B cell (primary cell): ENCODE measurements around the gene CCR4. TPM values are rescaled to one million over a fixed set of nuclear protein-coding genes. Genes with fewer than 3 reads are reported as not detected.

ENCODE experiments used
- ATAC-seq: fragments of 200-7000 bp; cut with Tn5 transposase; one replicate; pipeline ENCODE4 v1.10.0; 2021; ENCODE audit warnings: low read depth, mild to moderate bottlenecking, moderate number of reproducible peaks, moderate library complexity
- CTCF ChIA-PET: fragments of 350-600 bp; sonication (Branson Sonifier 250); formaldehyde crosslinking; loops from one replicate; lab custom pipeline; 2021; ENCODE audit warnings: antibody characterized with exemption, inconsistent platforms; lab: Charles Lee
- POLR2A ChIA-PET: fragments of 350-600 bp; sonication (Branson Sonifier 250); formaldehyde crosslinking; loops from one replicate; lab custom pipeline; 2021; ENCODE audit warnings: antibody characterized with exemption; lab: Charles Lee
- DNase-seq: peaks from one replicate; pipeline ENCODE4 v3.0.0; 2013
- H2AFZ ChIP-seq: 2 replicates; pipeline ENCODE4 v1.6.1; 2012; ENCODE audit warnings: mild to moderate bottlenecking, low read depth, low read length; ENCODE audit not compliant: insufficient read depth, poor library complexity, severe bottlenecking
- H3K27ac ChIP-seq, 2 donors: 1 replicate in 1 of 2; 2 replicates in 1 of 2; pipeline ENCODE4 v1.5.1; 2012 to 2013; ENCODE audit warnings: low read length in 2 of 2, mild to moderate bottlenecking in 2 of 2, moderate library complexity in 1 of 2
- H3K27me3 ChIP-seq, 4 experiments: fragments of 200-600 bp in 1 of 4; sonication (generic) in 1 of 4; replicated peaks in 1 of 4; 1 replicate in 2 of 4; 2 replicates in 2 of 4; pipeline versions ENCODE4 v1.6.1 to v1.7.0; 2013 to 2016; ENCODE audit warnings: low read length in 3 of 4, mild to moderate bottlenecking in 2 of 4, mixed read lengths in 1 of 4, moderate library complexity in 1 of 4; ENCODE audit not compliant: insufficient read depth in 4 of 4, control insufficient read depth in 3 of 4; ENCODE audit errors: control extremely low read depth in 1 of 4
- H3K36me3 ChIP-seq, 2 experiments: replicated peaks in 1 of 2; 1 replicate in 1 of 2; 2 replicates in 1 of 2; pipeline versions ENCODE4 v1.6.1 to v1.7.1; 2013; ENCODE audit warnings: low read length in 1 of 2; ENCODE audit not compliant: insufficient read depth in 2 of 2, control insufficient read depth in 1 of 2; ENCODE audit errors: control extremely low read depth in 1 of 2, extremely low read depth in 1 of 2
- H3K4me1 ChIP-seq, 2 donors: fragments of 200-600 bp in 1 of 2; sonication (generic) in 1 of 2; 1 replicate in 1 of 2; 2 replicates in 1 of 2; pipeline versions ENCODE4 v1.5.1 to v1.6.1; 2013 to 2017; ENCODE audit warnings: low read length in 2 of 2; ENCODE audit not compliant: control insufficient read depth in 2 of 2, insufficient read depth in 2 of 2
- H3K4me2 ChIP-seq: replicated peaks from 2 replicates; pipeline ENCODE3; 2012; ENCODE audit warnings: mild to moderate bottlenecking, low read depth, low read length; ENCODE audit not compliant: poor library complexity, severe bottlenecking
- H3K4me3 ChIP-seq, 5 experiments: fragments of 200-600 bp in 1 of 5; sonication (generic) in 1 of 5; 1 replicate in 3 of 5; 2 replicates in 2 of 5; pipeline versions ENCODE4 v1.5.1 to v1.7.0; 2011 to 2016; ENCODE audit warnings: low read length in 4 of 5, mild to moderate bottlenecking in 4 of 5, low read depth in 2 of 5, control low read depth in 1 of 5, moderate library complexity in 1 of 5; ENCODE audit not compliant: insufficient read depth in 1 of 5; ENCODE audit errors: control extremely low read depth in 1 of 5, extremely low read depth in 1 of 5
- H3K79me2 ChIP-seq: fragments of 200-600 bp; sonication (generic); one replicate; pipeline ENCODE4 v1.6.0; 2016; ENCODE audit warnings: low read length; ENCODE audit not compliant: control insufficient read depth, insufficient read depth
- H3K9ac ChIP-seq: fragments of 200-600 bp; sonication (generic); 2 replicates; pipeline ENCODE4 v1.6.1; 2017; ENCODE audit warnings: mild to moderate bottlenecking, low read length, moderate library complexity
- H3K9me3 ChIP-seq, 3 donors: one replicate each; pipeline versions ENCODE4 v1.6.1 to v1.7.1; 2013; ENCODE audit warnings: low read length in 2 of 3; ENCODE audit not compliant: control insufficient read depth in 2 of 3, insufficient read depth in 1 of 3; ENCODE audit errors: control extremely low read depth in 1 of 3
- H4K20me1 ChIP-seq: 2 replicates; pipeline ENCODE4 v1.6.0; 2012; ENCODE audit warnings: mild to moderate bottlenecking, low read length; ENCODE audit not compliant: insufficient read depth, control insufficient read depth, poor library complexity, severe bottlenecking
- H3K27ac Mint-ChIP-seq: one replicate; pipeline ENCODE4 v1.8.0; 2021; ENCODE audit warnings: mixed read lengths
- H3K27me3 Mint-ChIP-seq: one replicate; pipeline ENCODE4 v1.8.0; 2021; ENCODE audit warnings: mixed read lengths
- H3K4me1 Mint-ChIP-seq: one replicate; pipeline ENCODE4 v1.8.0; 2021; ENCODE audit warnings: mixed read lengths
- H3K4me3 Mint-ChIP-seq: one replicate; pipeline ENCODE4 v1.8.0; 2021; ENCODE audit warnings: mixed read lengths
- H3K9me3 Mint-ChIP-seq: one replicate; pipeline ENCODE4 v1.8.0; 2022; ENCODE audit warnings: mixed read lengths; ENCODE audit not compliant: insufficient read depth
- CTCF ChIP-seq: fragments of 200-600 bp; IDR thresholded peaks from one replicate; pipeline ENCODE4 v1.8.0; 2022; ENCODE audit warnings: antibody characterized with exemption, mild to moderate bottlenecking
- EZH2 ChIP-seq: IDR thresholded peaks from 2 replicates; pipeline ENCODE4 v1.6.1; 2012; ENCODE audit warnings: borderline replicate concordance, low read depth, mild to moderate bottlenecking, moderate library complexity, low read length; ENCODE audit not compliant: insufficient read depth, poor library complexity, severe bottlenecking
- WGBS: methylation state at CpG from one replicate; pipeline ENCODE4 v1.1.5; 2013; ENCODE audit warnings: missing lambda C conversion rate; ENCODE audit not compliant: insufficient coverage; 5-methylcytosine and 5-hydroxymethylcytosine counted together
- intact Hi-C: fragments of 100-400 bp; cut with micrococcal nuclease; formaldehyde crosslinking; loops from one replicate; pipeline ENCODE4 v1.10.0; 2022
- polyA plus RNA-seq: library from polyadenylated mRNA; depleted of rRNA; stranded (reverse); fragments of >200 nt; gene quantifications from 2 replicates; pipeline ENCODE4 v1.2.3, GENCODE V29; 2012
- total RNA-seq, 2 donors: library from RNA; stranded (reverse); fragments of 120-200 nt in 1 of 2; gene quantifications; 1 replicate in 1 of 2; 2 replicates in 1 of 2; pipeline versions ENCODE4 v1.2.3 to v1.2.4, GENCODE V29; 2013 to 2022

CCR4 gene
- total and polyA plus RNA-seq, 2 donors (not counting 1 experiment from before 2014, with no cell fraction given) = 0.04 to 0.12 TPM

- no peak overlapping the region for H3K4me3 ChIP-seq
- ChIA-PET CTCF (interaction anchor here (1.4 kb wide), 1 partner anchor 72 kb away, joined by 3 read pairs; no protein-coding TSS in a partner anchor), POLR2A (no interaction called here)
- Mint-ChIP-seq H3K4me3 (no peak overlapping the region), H3K4me1 (peaks cover 18% of the 10 kb centered on the region), H3K27ac (no peak overlapping the region), H3K9me3 (no peaks in the 10 kb centered on the region), H3K27me3 (no peaks in the 10 kb centered on the region)
- H4K20me1 ChIP-seq = no peaks in the 10 kb centered on the region
- H3K9me3 ChIP-seq = peaks cover 0 to 3% (median 0%) of the 10 kb centered on the region in 3 donors
- peaks cover 2 to 38% of the 10 kb centered on the region in 2 experiments for H3K36me3 ChIP-seq
- H3K79me2 ChIP-seq = no peaks in the 10 kb centered on the region
- H3K4me2 ChIP-seq = no peak overlapping the region
- H2AFZ ChIP-seq = no peak overlapping the region
- H3K4me1 ChIP-seq = peaks cover 0 to 6% of the 10 kb centered on the region in 2 donors
- 100% methylated on average over 3 of the region's 4 CpGs for WGBS
- H3K9ac ChIP-seq = no peak overlapping the region
- intact Hi-C loops = no loop called here
- DNase-seq (no peak), ATAC-seq (no peak)
- TF ChIP-seq CTCF (no peak), EZH2 (no peak)
- no peak overlapping the region for H3K27ac ChIP-seq
- H3K27me3 ChIP-seq = no peaks in the 10 kb centered on the region
These were observed 51.9 kb downstream of the CCR4 start for GRCh38 chr3:33003308-33003707.

- POLR2A ChIA-PET = interaction anchor here (0.5 kb wide), 1 partner anchor 633 kb away, joined by 6 read pairs; no protein-coding TSS in a partner anchor
- WGBS = 92% methylated on average over 3 of the region's 4 CpGs
These were observed 52.8 kb downstream of the CCR4 start for GRCh38 chr3:33004205-33004604.

More at GRCh38 chr3:33004205-33004604, 52.8 kb downstream of the CCR4 start:
- no peaks in the 10 kb centered on the region for H3K79me2 ChIP-seq
- no peak overlapping the region for H2AFZ ChIP-seq
- peaks cover 0 to 9% of the 10 kb centered on the region in 2 donors for H3K4me1 ChIP-seq
- H3K27me3 ChIP-seq = no peaks in the 10 kb centered on the region
- Mint-ChIP-seq H3K4me3 (no peak overlapping the region), H3K27ac (no peak overlapping the region), H3K27me3 (no peaks in the 10 kb centered on the region), H3K4me1 (peaks cover 21% of the 10 kb centered on the region), H3K9me3 (no peaks in the 10 kb centered on the region)
- no peak overlapping the region for H3K9ac ChIP-seq
- CTCF ChIA-PET = interaction anchor here (0.5 kb wide), 1 partner anchor 90 kb away, joined by 3 read pairs; no protein-coding TSS in a partner anchor
- no peak overlapping the region for H3K4me2 ChIP-seq
- H4K20me1 ChIP-seq = no peaks in the 10 kb centered on the region
- peaks cover 0 to 3% (median 0%) of the 10 kb centered on the region in 3 donors for H3K9me3 ChIP-seq
- no peak overlapping the region for H3K4me3 ChIP-seq
- no peak for ATAC-seq
- no peak overlapping the region for H3K27ac ChIP-seq
- no peak for TF ChIP-seq EZH2
- TF ChIP-seq CTCF = no peak
- peaks cover 2 to 34% of the 10 kb centered on the region in 2 experiments for H3K36me3 ChIP-seq
- no peak for DNase-seq
- intact Hi-C loops = no loop called here
